ENCODE data around the gene TUSC2. TPM values are rescaled to one million over a fixed set of nuclear protein-coding genes. Genes with fewer than 3 reads are reported as not detected.

The TUSC2 gene
- total RNA-seq, 1 experiment from 2014 or later: 33.5 TPM

DNA sequence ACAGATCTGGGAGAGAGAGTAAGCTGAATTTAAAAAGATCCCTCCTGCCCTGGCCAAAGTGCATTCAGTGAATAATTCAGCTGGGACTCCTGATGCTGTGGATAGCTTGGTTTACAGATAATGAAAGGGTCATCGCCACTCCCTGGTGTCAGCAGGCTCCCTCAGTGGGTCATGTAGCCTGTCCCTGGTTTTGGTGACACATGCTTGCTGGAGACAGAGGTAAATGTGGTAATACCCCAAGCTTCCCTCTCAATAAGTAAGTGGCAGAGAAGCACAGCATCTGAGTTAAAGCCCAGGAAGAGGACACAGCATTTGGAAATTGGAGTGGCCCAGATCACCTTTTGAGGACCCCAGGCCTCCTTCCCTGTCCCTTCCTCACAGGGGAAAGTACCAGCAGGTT is 29.5 kb upstream of the TUSC2 start:
- no peaks in the 10 kb centered on the region; the same call in 1 of the 2 replicates for H3K27me3 Mint-ChIP-seq (ENCODE audit: low read depth)
- Histone ChIP-seq H3K18ac (ENCODE audit: insufficient read length, low read depth, low read length) (no peak overlapping the region), H4K8ac (replicated peaks; ENCODE audit: insufficient read length, low read depth, low read length) (no peak overlapping the region), H3K23ac (ENCODE audit: insufficient read length, low read depth, low read length) (no peak overlapping the region), H3K79me1 (ENCODE audit: insufficient read depth, low read depth, low read length, poor library complexity, severe bottlenecking) (peaks cover 6% of the 10 kb centered on the region), H2BK15ac (ENCODE audit: low read depth, low read length) (no peak overlapping the region), H3K79me2 (ENCODE audit: insufficient read depth, low read length) (peaks cover 9% of the 10 kb centered on the region; the same call in 1 of the 2 replicates), H3K27me3 (ENCODE audit: insufficient read depth, low read length) (no peaks in the 10 kb centered on the region), H3K14ac (ENCODE audit: insufficient read depth, low read length) (no peak overlapping the region), H4K91ac (ENCODE audit: insufficient read length, low read depth, low read length) (no peak overlapping the region), H3K56ac (ENCODE audit: insufficient read length, low read depth, low read length) (no peak overlapping the region), H3K4me1 (ENCODE audit: insufficient read depth, low read length) (peaks cover 4% of the 10 kb centered on the region; the same call in 1 of the 2 replicates), H3K4ac (ENCODE audit: low read depth, low read length) (no peak overlapping the region), H3K27ac (ENCODE audit: insufficient read length, low read depth, low read length) (no peak overlapping the region), H2AFZ (ENCODE audit: low read length) (no peak overlapping the region), H3K9me3 (ENCODE audit: control insufficient read depth, low read depth, low read length) (no peaks in the 10 kb centered on the region), H2AK5ac (ENCODE audit: insufficient read length, low read length) (no peak overlapping the region), H4K5ac (ENCODE audit: insufficient read length, low read depth, low read length) (no peak overlapping the region), H2BK12ac (ENCODE audit: insufficient read length, low read depth, low read length) (no peak overlapping the region), H3K4me2 (ENCODE audit: insufficient read depth, insufficient read length, low read length) (peak overlapping the region; percentile 80), H2BK20ac (ENCODE audit: low read depth, low read length, poor library complexity, severe bottlenecking) (no peak overlapping the region), H3K23me2 (ENCODE audit: insufficient read length, low read depth, low read length, poor library complexity, severe bottlenecking) (peaks cover 5% of the 10 kb centered on the region), H2BK5ac (ENCODE audit: insufficient read length, low read length) (no peak overlapping the region), H2BK120ac (ENCODE audit: low read depth, low read length, poor library complexity, severe bottlenecking) (no peak overlapping the region), H3K9ac (ENCODE audit: extremely low read depth, insufficient read length, low read length) (peak overlapping the region; percentile 27), H4K20me1 (ENCODE audit: control insufficient read depth, insufficient read depth, insufficient read length) (no peaks in the 10 kb centered on the region), H3T11ph (ENCODE audit: low read length) (no peak overlapping the region)
- H3K36me3 Mint-ChIP-seq (ENCODE audit: insufficient read depth in 1 of 3, low read depth in 3 of 3): peaks cover 13 to 28% (median 27%) of the 10 kb centered on the region in 3 experiments
- H3K27ac Mint-ChIP-seq: no peak overlapping the region
- H3K9me3 Mint-ChIP-seq: no peaks in the 10 kb centered on the region
- TF ChIP-seq, protein P1, sequence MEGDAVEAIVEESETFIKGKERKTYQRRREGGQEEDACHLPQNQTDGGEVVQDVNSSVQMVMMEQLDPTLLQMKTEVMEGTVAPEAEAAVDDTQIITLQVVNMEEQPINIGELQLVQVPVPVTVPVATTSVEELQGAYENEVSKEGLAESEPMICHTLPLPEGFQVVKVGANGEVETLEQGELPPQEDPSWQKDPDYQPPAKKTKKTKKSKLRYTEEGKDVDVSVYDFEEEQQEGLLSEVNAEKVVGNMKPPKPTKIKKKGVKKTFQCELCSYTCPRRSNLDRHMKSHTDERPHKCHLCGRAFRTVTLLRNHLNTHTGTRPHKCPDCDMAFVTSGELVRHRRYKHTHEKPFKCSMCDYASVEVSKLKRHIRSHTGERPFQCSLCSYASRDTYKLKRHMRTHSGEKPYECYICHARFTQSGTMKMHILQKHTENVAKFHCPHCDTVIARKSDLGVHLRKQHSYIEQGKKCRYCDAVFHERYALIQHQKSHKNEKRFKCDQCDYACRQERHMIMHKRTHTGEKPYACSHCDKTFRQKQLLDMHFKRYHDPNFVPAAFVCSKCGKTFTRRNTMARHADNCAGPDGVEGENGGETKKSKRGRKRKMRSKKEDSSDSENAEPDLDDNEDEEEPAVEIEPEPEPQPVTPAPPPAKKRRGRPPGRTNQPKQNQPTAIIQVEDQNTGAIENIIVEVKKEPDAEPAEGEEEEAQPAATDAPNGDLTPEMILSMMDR (conservative IDR thresholded peaks at IDR 0.05): no peak
- H3K4me1 Mint-ChIP-seq: peaks cover 28 to 30% of the 10 kb centered on the region in 2 experiments
- no peak for DNase-seq
- peak overlapping the region; percentile 91 to 95 for H3K4me3 Mint-ChIP-seq
- no CpG with 5 or more reads among the region's 1 CpG for WGBS (ENCODE audit: extremely low coverage, insufficient read length, low lambda C conversion rate)

All from H9 (cell line).